ENCODE results near the gene KCNG1.

The KCNG1 gene

DNA sequence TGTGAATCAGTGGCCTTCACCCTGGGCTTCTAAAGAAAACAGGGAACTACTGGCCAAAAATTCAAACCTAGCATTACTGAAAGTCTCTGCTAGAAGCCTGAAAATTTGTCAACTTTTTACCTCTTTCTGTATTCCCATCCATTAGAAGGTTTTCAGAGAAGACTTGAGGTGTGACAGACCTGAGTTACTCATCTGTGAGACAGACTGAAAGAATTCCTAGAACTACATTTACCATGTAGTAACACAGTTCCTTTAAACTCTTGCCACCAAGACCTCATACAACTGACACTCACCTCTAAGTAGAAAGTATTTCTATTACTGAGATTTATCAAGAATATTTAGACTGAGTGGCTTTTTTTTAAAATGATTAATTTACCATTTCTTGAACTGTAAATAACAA is 69.1 kb downstream of the KCNG1 start:
- Histone ChIP-seq H3K36me3 (ENCODE audit: control insufficient read depth, low read depth, low read length) (peaks cover 53% of the 10 kb centered on the region), H3K4me3 (ENCODE audit: low read length) (no peak overlapping the region), H3K9me3 (ENCODE audit: control insufficient read depth, low read depth, low read length) (no peaks in the 10 kb centered on the region), H3K9ac (ENCODE audit: low read length) (no peak overlapping the region), H3K27ac (ENCODE audit: low read length) (no peak overlapping the region), H3K27me3 (ENCODE audit: control insufficient read depth, insufficient read depth, low read length) (no peaks in the 10 kb centered on the region), H3K4me1 (ENCODE audit: control insufficient read depth, low read depth, low read length) (peaks cover 9% of the 10 kb centered on the region)
